Measurements from ENCODE around the gene ZNF576. TPM values are rescaled to one million over a fixed set of nuclear protein-coding genes. Genes with fewer than 3 reads are reported as not detected.
A peak's percentile ranks its signal among the peaks of the same experiment; 100 is the strongest.

ZNF576 gene
- total and polyA plus RNA-seq, 9 of the 15 experiments (the other 6 are each of a cell fraction or from before 2014, with no cell fraction given), result 6.8 to 18.2 (median 12.2) TPM

DNA sequence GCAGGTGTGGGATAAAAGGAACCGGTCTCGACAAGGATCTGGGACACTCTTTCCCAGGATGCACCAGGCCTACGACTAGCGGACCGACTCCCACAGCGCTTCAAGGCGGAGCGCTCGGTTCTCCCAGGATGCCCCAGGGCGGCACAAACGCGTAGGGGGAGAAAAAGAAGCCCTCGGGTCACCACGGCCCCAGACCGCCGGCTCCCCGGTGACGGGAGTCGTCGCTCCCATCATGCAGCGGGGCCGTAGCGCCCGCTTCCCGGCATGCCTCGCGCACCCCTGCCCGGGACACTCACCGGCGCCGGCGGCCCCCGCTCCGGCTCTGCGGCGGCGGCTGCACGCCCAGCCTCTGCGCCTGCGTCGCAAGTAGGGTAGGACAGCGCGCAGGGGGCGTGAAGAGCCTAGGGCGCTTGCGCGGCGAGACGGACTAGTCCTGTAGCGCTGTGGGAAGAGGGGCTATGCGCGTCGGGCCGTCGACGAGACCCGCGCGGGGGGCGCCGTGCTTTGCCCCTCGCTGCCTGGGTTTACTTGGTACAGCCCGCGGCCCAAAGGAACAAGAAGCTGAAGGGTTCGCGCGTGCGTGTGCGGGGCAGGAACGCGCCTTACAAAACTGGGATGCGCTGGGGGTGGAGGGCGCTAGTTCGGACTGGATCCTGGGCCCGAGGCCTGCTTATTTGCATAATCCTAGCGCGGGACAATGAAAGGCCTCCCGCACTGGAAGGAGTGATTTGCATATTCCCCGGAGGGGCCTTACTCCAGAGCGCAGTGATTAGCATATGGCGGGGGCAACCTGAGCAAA is 23.1 kb downstream of the ZNF576 start, which contains the start of gene ZNF428 (continued):
- TF ChIP-seq PRMT5 (CRISPR knock-in tag; IDR thresholded peaks at IDR 0.05) (no peak), WHSC1 (IDR thresholded peaks at IDR 0.05; ENCODE audit: low read length) (no peak), CEBPB (tag; IDR thresholded peaks at IDR 0.05) (peak; percentile 45), NCOA6 (IDR thresholded peaks at IDR 0.05) (no peak; the same call in 1 of the 2 replicates), IFI16 (CRISPR knock-in tag; IDR thresholded peaks at IDR 0.05) (no peak), SAP30 (IDR thresholded peaks at IDR 0.05; ENCODE audit: borderline replicate concordance, insufficient read depth, low read depth, low read length, poor library complexity, severe bottlenecking) (no peak), PHF21A (IDR thresholded peaks at IDR 0.05; ENCODE audit: borderline replicate concordance, low read depth) (peak; percentile 83), CHCHD3 (CRISPR knock-in tag; IDR thresholded peaks at IDR 0.05) (no peak), MLLT1 (IDR thresholded peaks at IDR 0.05) (no peak; a peak in 1 of 4 replicates), ZNF3 (CRISPR knock-in tag; IDR thresholded peaks at IDR 0.05) (no peak), TAF7 (tag; IDR thresholded peaks at IDR 0.05) (peak; percentile 56; the same call in 1 of the 2 replicates), ZNF232 (CRISPR knock-in tag; IDR thresholded peaks at IDR 0.05) (no peak), ILF3 (IDR thresholded peaks at IDR 0.05; ENCODE audit: borderline replicate concordance) (no peak; the same call in 1 of the 2 replicates), RUNX1 (IDR thresholded peaks at IDR 0.05; ENCODE audit: low read depth) (peak; percentile 48; the same call in 1 of the 2 replicates), KLF13 (tag; IDR thresholded peaks at IDR 0.05; ENCODE audit: borderline replicate concordance, low read depth) (peak; percentile 74), TEAD1 (CRISPR knock-in tag; IDR thresholded peaks at IDR 0.05) (0 out of 4 replicates have a peak, but pooled peaks have one; percentile 3 to 73), PURB (CRISPR knock-in tag; IDR thresholded peaks at IDR 0.05; ENCODE audit: low read depth) (no peak), TEAD2 (tag; IDR thresholded peaks at IDR 0.05) (no peak)
- TF ChIP-seq, protein P1, sequence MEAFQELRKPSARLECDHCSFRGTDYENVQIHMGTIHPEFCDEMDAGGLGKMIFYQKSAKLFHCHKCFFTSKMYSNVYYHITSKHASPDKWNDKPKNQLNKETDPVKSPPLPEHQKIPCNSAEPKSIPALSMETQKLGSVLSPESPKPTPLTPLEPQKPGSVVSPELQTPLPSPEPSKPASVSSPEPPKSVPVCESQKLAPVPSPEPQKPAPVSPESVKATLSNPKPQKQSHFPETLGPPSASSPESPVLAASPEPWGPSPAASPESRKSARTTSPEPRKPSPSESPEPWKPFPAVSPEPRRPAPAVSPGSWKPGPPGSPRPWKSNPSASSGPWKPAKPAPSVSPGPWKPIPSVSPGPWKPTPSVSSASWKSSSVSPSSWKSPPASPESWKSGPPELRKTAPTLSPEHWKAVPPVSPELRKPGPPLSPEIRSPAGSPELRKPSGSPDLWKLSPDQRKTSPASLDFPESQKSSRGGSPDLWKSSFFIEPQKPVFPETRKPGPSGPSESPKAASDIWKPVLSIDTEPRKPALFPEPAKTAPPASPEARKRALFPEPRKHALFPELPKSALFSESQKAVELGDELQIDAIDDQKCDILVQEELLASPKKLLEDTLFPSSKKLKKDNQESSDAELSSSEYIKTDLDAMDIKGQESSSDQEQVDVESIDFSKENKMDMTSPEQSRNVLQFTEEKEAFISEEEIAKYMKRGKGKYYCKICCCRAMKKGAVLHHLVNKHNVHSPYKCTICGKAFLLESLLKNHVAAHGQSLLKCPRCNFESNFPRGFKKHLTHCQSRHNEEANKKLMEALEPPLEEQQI (IDR thresholded peaks at IDR 0.05), result no peak
- TF ChIP-seq, protein P2, sequence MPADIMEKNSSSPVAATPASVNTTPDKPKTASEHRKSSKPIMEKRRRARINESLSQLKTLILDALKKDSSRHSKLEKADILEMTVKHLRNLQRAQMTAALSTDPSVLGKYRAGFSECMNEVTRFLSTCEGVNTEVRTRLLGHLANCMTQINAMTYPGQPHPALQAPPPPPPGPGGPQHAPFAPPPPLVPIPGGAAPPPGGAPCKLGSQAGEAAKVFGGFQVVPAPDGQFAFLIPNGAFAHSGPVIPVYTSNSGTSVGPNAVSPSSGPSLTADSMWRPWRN (IDR thresholded peaks at IDR 0.05; ENCODE audit: low read depth), result no peak
- TF ChIP-seq, protein P3, sequence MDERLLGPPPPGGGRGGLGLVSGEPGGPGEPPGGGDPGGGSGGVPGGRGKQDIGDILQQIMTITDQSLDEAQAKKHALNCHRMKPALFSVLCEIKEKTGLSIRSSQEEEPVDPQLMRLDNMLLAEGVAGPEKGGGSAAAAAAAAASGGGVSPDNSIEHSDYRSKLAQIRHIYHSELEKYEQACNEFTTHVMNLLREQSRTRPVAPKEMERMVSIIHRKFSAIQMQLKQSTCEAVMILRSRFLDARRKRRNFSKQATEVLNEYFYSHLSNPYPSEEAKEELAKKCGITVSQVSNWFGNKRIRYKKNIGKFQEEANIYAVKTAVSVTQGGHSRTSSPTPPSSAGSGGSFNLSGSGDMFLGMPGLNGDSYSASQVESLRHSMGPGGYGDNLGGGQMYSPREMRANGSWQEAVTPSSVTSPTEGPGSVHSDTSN (CRISPR knock-in tag; IDR thresholded peaks at IDR 0.05; ENCODE audit: low read depth), result no peak
- TF ChIP-seq, protein P3 (tag; conservative IDR thresholded peaks at IDR 0.05; ENCODE audit: low read depth), result no peak
